Heart left ventricle (tissue), 16 donors: ENCODE measurements around the gene ABCB9. TPM values are rescaled to one million over a fixed set of nuclear protein-coding genes. Genes with fewer than 3 reads are reported as not detected.

ENCODE experiments used
- ATAC-seq, 4 donors: fragments of 200-7000 bp; cut with Tn5 transposase; one replicate each; pipeline ENCODE4 v1.9.1; 2020 to 2022; ENCODE audit warnings: moderate library complexity in 4 of 4, mild to moderate bottlenecking in 3 of 4, moderate number of reproducible peaks in 1 of 4
- DNase-seq, 5 donors: peaks; one replicate each; pipeline ENCODE4 v3.0.0-alpha.2; 2020
- H3K27ac ChIP-seq, 12 donors: fragments of 200-600 bp; sonication (generic) in 4 of 12; one replicate each; pipeline versions ENCODE4 v1.5.0 to v1.8.0; 2016 to 2022; ENCODE audit warnings: mild to moderate bottlenecking in 2 of 12
- H3K27me3 ChIP-seq, 9 donors: fragments of 200-600 bp; sonication (generic) in 2 of 9; one replicate each; pipeline versions ENCODE4 v1.5.1 to v1.8.0; 2016 to 2022; ENCODE audit warnings: mild to moderate bottlenecking in 3 of 9
- H3K36me3 ChIP-seq, 9 donors: fragments of 200-600 bp; sonication (generic) in 2 of 9; one replicate each; pipeline versions ENCODE4 v1.5.0 to v1.8.0; 2018 to 2022; ENCODE audit warnings: mild to moderate bottlenecking in 2 of 9
- H3K4me1 ChIP-seq, 12 donors: fragments of 200-600 bp; sonication (generic) in 4 of 12; one replicate each; pipeline versions ENCODE4 v1.5.0 to v1.8.0; 2016 to 2022; ENCODE audit warnings: mild to moderate bottlenecking in 3 of 12
- H3K4me3 ChIP-seq, 12 donors: fragments of 200-600 bp; sonication (generic) in 4 of 12; one replicate each; pipeline versions ENCODE4 v1.5.0 to v1.8.0; 2017 to 2022; ENCODE audit warnings: mild to moderate bottlenecking in 9 of 12, moderate library complexity in 4 of 12
- H3K9me3 ChIP-seq, 12 donors: fragments of 200-600 bp; sonication (generic) in 4 of 12; one replicate each; pipeline versions ENCODE4 v1.5.0 to v1.8.0; 2016 to 2022; ENCODE audit warnings: mild to moderate bottlenecking in 1 of 12
- POLR2A ChIP-seq, 2 donors: fragments of 450-650 bp; IDR thresholded peaks; one replicate each; pipeline ENCODE4 v1.6.1; 2017; ENCODE audit warnings: antibody characterized with exemption in 2 of 2, mild to moderate bottlenecking in 2 of 2, moderate library complexity in 2 of 2
- WGBS, 4 donors: extraction: QIAGEN DNeasy Blood & Tissue Kit in 2 of 4; methylation state at CpG; one replicate each; pipeline versions ENCODE4 v1.1.5 to v1.1.7; 2013 to 2018; 5-methylcytosine and 5-hydroxymethylcytosine counted together
- intact Hi-C, 10 donors: fragments of 100-400 bp; cut with DNase I; formaldehyde crosslinking; loops; one replicate each; pipeline versions ENCODE4 v1.11.1 to v1.14.2; 2022
- polyA plus RNA-seq, 2 donors: library from polyadenylated mRNA; stranded (reverse); fragments of 200-250 nt; gene quantifications; one replicate each; pipeline ENCODE4 v1.2.3, GENCODE V29; 2013
- total RNA-seq, 9 donors: library from RNA; depleted of rRNA in 2 of 9; stranded (reverse); fragments of >200 nt in 2 of 9; fragmentation: NEBNext Ultra II Directional in 3 of 9; extraction: Animal tissue kit (Norgen Biotek cat#: 25700) in 3 of 9; gene quantifications; one replicate each; pipeline versions ENCODE4 v1.1.0 to v1.2.4, GENCODE V29; 2016 to 2023
- TF ChIP-seq, protein P1 (sequence below), 12 donors: fragments of 200-600 bp; sonication (generic) in 4 of 12; IDR thresholded peaks; one replicate each; pipeline versions ENCODE4 v1.5.0 to v1.8.0; 2018 to 2022; ENCODE audit warnings: antibody characterized with exemption in 12 of 12, mild to moderate bottlenecking in 5 of 12
- donor health status: ischemic (EF 13 %, LVEDD 7.1; RV severe dilation, severe dysfunction).
- donor health status: healthy with polysubstance abuse.
- donor health status: DM: no; HTN: yes; CAD: no.
- donor health status: DM: no; HTN: no; CAD: no.
- donor health status: ischemic (EF 25% LVEDD 6.9; RV normal size, moderate dysfunction).
- donor health status: ischemic (EF 25% LVEDD 5.7; RV mildly dilated, moderate dysfunction).
- donor health status: healthy.
- donor health status: DM: yes; HTN: yes; CAD: no.
- donor health status: ischemic (EF 35%, LVEDD 5.7; RV mildly dilated, moderate dysfunction).
- donor health status: nonischemic (EF 11% LVEDD 7.7; RV severe dilation, severe dysfunction).
- donor health status: DM: yes; HTN: yes; CAD: no.
- donor health status: PGD.
- donor health status: ischemic (EF 29% LVEDD 5.4; RV normal size, mild dysfunction).
- donor health status: nonischemic (EF 23%, LVEDD 6.1; RV moderate dilation, normal function).

ABCB9 gene
- total and polyA plus RNA-seq, 11 donors: 3.1 to 8.6 (median 4.6) TPM

DNA sequence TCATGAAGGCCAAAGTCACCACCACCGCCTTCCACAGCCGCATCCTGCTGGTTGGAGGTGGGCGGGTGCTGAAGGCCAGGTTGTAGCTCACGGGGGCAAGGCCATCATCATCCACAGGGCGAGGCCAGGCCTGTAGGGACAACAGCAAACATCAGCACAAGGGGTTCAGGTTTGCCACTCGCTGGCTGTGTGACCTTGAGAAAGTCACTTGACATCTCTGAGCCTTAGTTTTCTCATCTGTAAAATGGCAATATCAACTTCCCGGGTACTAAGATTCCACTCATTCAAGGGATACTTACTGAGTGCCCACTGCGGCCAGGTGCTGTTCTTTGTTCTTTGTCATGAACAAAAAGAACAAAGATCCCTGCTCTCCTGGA lies 6.1 kb downstream of the ABCB9 start:
- Histone ChIP-seq H3K27me3 (no peaks in the 10 kb centered on the region), H3K27ac (no peak overlapping the region), H3K4me3 (no peak overlapping the region), H3K36me3 (peaks cover 0 to 26% (median 10%) of the 10 kb centered on the region in 9 donors), H3K4me1 (peaks cover 0 to 57% (median 22%) of the 10 kb centered on the region in 12 donors), H3K9me3 (no peaks in the 10 kb centered on the region)
- TF ChIP-seq POLR2A (IDR thresholded peaks at IDR 0.05): no peak
- TF ChIP-seq, protein P1, sequence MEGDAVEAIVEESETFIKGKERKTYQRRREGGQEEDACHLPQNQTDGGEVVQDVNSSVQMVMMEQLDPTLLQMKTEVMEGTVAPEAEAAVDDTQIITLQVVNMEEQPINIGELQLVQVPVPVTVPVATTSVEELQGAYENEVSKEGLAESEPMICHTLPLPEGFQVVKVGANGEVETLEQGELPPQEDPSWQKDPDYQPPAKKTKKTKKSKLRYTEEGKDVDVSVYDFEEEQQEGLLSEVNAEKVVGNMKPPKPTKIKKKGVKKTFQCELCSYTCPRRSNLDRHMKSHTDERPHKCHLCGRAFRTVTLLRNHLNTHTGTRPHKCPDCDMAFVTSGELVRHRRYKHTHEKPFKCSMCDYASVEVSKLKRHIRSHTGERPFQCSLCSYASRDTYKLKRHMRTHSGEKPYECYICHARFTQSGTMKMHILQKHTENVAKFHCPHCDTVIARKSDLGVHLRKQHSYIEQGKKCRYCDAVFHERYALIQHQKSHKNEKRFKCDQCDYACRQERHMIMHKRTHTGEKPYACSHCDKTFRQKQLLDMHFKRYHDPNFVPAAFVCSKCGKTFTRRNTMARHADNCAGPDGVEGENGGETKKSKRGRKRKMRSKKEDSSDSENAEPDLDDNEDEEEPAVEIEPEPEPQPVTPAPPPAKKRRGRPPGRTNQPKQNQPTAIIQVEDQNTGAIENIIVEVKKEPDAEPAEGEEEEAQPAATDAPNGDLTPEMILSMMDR (IDR thresholded peaks at IDR 0.05): no peak
- intact Hi-C loops: no loop called here
- ATAC-seq (no peak), DNase-seq (no peak)
- 92 to 98% (median 96%) methylated on average over 2 to 8 of the region's 8 CpGs for WGBS, 4 donors

DNA sequence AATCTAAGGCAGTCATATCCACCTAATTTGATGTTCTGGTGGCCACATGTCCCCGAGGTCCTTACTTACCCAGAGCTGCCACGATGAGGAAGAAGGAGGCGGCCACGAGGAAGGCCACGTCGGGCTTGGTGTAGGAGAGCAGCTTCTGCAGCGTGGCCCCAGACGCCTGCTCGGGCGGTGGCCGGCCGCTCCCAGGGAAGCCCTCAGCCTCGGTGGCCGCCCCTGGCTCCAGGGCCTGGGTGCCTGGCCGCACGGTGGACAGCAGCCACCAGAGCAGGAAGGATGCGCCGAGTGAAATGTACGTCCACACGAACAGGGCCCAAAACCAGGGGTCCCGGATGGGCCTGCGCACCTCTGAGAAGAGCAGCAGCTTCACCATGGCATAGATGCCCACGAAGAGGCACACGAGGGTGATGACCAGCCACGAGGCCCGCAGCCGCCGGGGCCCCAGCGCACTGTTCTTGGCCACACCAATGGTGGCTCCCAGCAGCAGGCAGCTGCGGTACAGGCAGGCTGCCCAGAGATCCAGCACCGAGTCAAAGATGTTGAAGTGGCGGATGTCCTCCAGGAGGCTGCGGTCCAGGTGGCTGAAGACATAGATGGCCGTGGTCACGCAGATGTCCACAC lies 6.6 kb downstream of the ABCB9 start:
- DNase-seq: no peak
- 93 to 97% (median 96%) methylated on average over 27 to 35 of the region's 35 CpGs for WGBS, 4 donors
- no peak for ATAC-seq
- Histone ChIP-seq H3K27me3 (no peaks in the 10 kb centered on the region), H3K27ac (no peak overlapping the region), H3K9me3 (no peaks in the 10 kb centered on the region), H3K36me3 (peaks cover 0 to 26% (median 10%) of the 10 kb centered on the region in 9 donors), H3K4me3 (no peak overlapping the region), H3K4me1 (peaks cover 0 to 52% (median 18%) of the 10 kb centered on the region in 12 donors)
- intact Hi-C loops: no loop called here
- TF ChIP-seq POLR2A (IDR thresholded peaks at IDR 0.05): no peak
- TF ChIP-seq, protein P1 (IDR thresholded peaks at IDR 0.05): no peak

DNA sequence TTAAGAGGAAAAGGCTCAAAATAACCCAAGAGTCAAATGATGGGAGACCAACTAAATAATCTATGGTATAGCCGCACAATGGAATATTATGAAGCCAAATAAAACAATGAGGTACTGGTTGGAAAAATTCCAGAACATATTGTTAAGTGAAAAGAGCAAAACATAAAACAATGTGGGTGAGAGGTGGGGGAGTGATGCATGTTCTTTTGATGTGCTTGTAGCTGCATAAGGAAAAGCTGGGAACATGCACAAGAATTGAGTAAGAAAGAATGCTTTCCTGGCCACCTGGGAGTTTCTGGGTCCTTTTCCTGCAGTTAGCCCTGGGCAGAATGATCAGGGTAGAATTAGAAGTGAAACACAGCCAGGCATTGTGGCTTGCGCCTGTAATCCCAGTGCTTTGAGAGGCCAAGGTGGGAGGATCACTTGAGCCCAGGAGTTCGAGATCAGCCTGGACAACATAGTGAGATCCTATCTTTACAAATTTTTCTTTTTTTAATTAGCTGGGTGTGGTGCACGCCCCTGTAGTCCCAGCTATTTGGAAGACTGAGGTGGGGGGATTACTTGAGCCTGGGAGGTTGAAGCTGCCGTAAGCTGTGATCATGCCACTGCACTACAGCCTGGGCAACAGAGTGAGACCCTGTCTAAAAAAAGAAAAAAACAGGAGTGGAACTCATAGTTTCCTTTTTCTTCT lies 7.9 kb downstream of the ABCB9 start:
- DNase-seq (peak in 1 of 5 donors; percentile 52), ATAC-seq (peak in 3 of 4 donors; percentile 21 to 75 (median 42))
- H3K4me3 ChIP-seq: no peak overlapping the region
- peak overlapping the region; percentile 45 to 81 (median 62) for H3K27ac ChIP-seq
- 69 to 78% (median 72%) methylated on average over 5 of the region's 5 CpGs for WGBS, 4 donors
- intact Hi-C loops: no loop called here
- H3K9me3 ChIP-seq: no peaks in the 10 kb centered on the region
- H3K36me3 ChIP-seq: peaks cover 0 to 31% (median 10%) of the 10 kb centered on the region in 9 donors
- peaks cover 0 to 38% (median 9%) of the 10 kb centered on the region in 12 donors for H3K4me1 ChIP-seq
- TF ChIP-seq, protein P1 (IDR thresholded peaks at IDR 0.05): no peak
- no peak for TF ChIP-seq POLR2A (IDR thresholded peaks at IDR 0.05)
- no peaks in the 10 kb centered on the region for H3K27me3 ChIP-seq

DNA sequence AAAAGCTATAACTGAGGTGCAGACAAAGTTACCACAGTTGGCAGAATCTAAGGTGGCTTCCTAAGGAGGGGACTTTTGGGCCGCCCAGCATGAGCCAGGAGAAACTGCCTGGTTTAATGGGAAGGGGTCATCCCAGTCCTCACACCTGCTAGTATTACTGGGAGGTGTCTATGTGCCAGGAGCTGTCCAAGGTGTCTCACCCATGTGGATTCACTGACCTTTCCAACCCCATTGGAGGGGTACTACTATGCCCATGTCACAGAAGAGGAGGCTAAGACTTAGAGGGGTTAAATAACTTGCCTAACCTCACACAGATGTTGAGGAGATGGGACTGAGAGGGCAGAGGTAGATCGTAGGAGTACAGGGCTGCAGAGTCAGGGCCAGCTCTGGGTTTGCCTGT lies 10.2 kb downstream of the ABCB9 start:
- intact Hi-C loops: no loop called here
- ATAC-seq (no peak), DNase-seq (no peak)
- Histone ChIP-seq H3K27ac (no peak overlapping the region), H3K36me3 (peaks cover 0 to 31% (median 10%) of the 10 kb centered on the region in 9 donors), H3K27me3 (no peaks in the 10 kb centered on the region), H3K4me1 (peaks cover 0 to 17% (median 0%) of the 10 kb centered on the region in 12 donors), H3K9me3 (no peaks in the 10 kb centered on the region), H3K4me3 (no peak overlapping the region)
- WGBS, 4 donors: 77 to 83% (median 79%) methylated on average over 2 of the region's 2 CpGs
- no peak for TF ChIP-seq POLR2A (IDR thresholded peaks at IDR 0.05)
- TF ChIP-seq, protein P1 (IDR thresholded peaks at IDR 0.05): no peak
